Glomerular endothelial cell (primary cell): Measurements from ENCODE around the gene ART4. TPM values are rescaled to one million over a fixed set of nuclear protein-coding genes. Genes with fewer than 3 reads are reported as not detected.

Experiments
- total RNA-seq: library from RNA; depleted of rRNA; stranded (reverse); fragments of >200 nt; gene quantifications from 2 replicates; pipeline ENCODE4 v1.2.3, GENCODE V29; 2015

ART4 gene
- total RNA-seq, 1 donor from 2014 or later = 1.8 TPM

Other genes with a start within 250 kb of the ART4 start
- gene GUCY2C, start 146.9 kb downstream of the ART4 start, total RNA-seq = not detected in 2 replicates
- gene WBP11, start 40.0 kb downstream of the ART4 start, total RNA-seq = 21.6 and 24.1 TPM in 2 replicates
- gene C12orf60, start 39.9 kb downstream of the ART4 start, total RNA-seq = 0.24 and 2.1 TPM in 2 replicates
- gene SMCO3, start 29.3 kb downstream of the ART4 start, total RNA-seq = 0.05 and 0.12 TPM in 2 replicates
- 2.6 and 9.1 TPM in 2 replicates for gene MGP, start 42.3 kb upstream of the ART4 start, total RNA-seq
- not detected in 2 replicates for gene ERP27, start 95.0 kb upstream of the ART4 start, total RNA-seq
- 272 and 438 TPM in 2 replicates for gene ARHGDIB, start 118.1 kb upstream of the ART4 start, total RNA-seq
- not detected in 2 replicates for gene PDE6H, start 129.5 kb upstream of the ART4 start, total RNA-seq